ENCODE data around the gene MGRN1. TPM values are rescaled to one million over a fixed set of nuclear protein-coding genes. Genes with fewer than 3 reads are reported as not detected.

MGRN1 gene
- total and polyA plus RNA-seq, 2 experiments from 2014 or later = 29.2 to 30.8 TPM

DNA sequence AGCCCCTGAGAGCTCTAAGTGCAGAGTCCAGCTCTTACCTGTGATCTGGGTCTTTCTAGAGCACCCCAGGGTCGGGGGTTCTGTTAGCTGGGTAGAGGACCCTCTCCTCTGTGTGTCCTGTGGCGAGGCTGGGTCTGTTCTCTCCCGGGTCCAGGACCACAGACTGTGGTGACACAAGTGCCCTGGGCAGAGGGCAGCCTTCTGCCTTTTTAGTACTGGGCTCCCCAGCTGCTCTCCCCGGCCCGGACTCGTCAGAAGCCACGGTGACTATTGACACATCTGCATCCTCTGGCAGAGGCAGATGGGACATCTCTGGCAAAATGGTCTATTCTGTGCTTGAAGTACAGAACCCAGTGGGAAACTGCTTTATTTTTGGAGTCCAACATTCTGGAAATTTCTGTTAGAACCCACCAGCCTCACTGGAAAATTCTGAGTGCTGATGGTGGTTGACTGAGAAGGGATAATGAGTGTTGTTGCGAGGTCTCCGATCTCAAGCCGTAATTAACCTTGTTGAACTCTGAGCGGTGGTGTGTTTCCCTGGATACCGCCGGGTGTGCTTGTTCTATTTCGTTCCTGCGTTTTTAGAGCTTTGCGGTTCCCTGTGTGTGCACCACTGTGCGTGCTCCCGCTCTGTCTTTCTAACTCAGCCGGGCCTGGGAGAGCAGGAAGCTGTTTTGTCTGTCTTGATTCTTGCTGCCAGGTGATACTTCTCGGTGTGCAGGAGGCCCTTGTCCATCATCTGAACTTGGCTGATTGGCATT, 42.8 kb downstream of the MGRN1 start:
- Histone ChIP-seq H3K4me1 (ENCODE audit: insufficient read depth) (no peaks in the 10 kb centered on the region), H3K4me2 (no peak overlapping the region), H3K27ac (no peak overlapping the region), H3K27me3 (no peaks in the 10 kb centered on the region), H3K36me3 (replicated peaks; ENCODE audit: insufficient read depth, low read depth) (no peaks in the 10 kb centered on the region), H3K9me3 (ENCODE audit: low read depth) (no peaks in the 10 kb centered on the region), H3K4me3 (no peak overlapping the region), H4K20me1 (ENCODE audit: insufficient read depth, poor library complexity, severe bottlenecking) (no peaks in the 10 kb centered on the region), H2AFZ (no peak overlapping the region), H3K79me2 (no peaks in the 10 kb centered on the region), H3K9me2 (replicated peaks; ENCODE audit: insufficient read depth) (no peaks in the 10 kb centered on the region)
- WGBS (ENCODE audit: low lambda C conversion rate, missing lambda C conversion rate) = 95% methylated on average over 20 of the region's 20 CpGs
- TF ChIP-seq EZH2 (IDR thresholded peaks at IDR 0.05; ENCODE audit: borderline replicate concordance) (no peak), EZH2phosphoT487 (IDR thresholded peaks at IDR 0.05; ENCODE audit: low read depth, severe bottlenecking, unreplicated experiment) (no peak)
- TF ChIP-seq, protein P1, sequence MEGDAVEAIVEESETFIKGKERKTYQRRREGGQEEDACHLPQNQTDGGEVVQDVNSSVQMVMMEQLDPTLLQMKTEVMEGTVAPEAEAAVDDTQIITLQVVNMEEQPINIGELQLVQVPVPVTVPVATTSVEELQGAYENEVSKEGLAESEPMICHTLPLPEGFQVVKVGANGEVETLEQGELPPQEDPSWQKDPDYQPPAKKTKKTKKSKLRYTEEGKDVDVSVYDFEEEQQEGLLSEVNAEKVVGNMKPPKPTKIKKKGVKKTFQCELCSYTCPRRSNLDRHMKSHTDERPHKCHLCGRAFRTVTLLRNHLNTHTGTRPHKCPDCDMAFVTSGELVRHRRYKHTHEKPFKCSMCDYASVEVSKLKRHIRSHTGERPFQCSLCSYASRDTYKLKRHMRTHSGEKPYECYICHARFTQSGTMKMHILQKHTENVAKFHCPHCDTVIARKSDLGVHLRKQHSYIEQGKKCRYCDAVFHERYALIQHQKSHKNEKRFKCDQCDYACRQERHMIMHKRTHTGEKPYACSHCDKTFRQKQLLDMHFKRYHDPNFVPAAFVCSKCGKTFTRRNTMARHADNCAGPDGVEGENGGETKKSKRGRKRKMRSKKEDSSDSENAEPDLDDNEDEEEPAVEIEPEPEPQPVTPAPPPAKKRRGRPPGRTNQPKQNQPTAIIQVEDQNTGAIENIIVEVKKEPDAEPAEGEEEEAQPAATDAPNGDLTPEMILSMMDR (IDR thresholded peaks at IDR 0.05; ENCODE audit: poor library complexity) = no peak
- DNase-seq (ENCODE audit: low spot score) = no peak

DNA sequence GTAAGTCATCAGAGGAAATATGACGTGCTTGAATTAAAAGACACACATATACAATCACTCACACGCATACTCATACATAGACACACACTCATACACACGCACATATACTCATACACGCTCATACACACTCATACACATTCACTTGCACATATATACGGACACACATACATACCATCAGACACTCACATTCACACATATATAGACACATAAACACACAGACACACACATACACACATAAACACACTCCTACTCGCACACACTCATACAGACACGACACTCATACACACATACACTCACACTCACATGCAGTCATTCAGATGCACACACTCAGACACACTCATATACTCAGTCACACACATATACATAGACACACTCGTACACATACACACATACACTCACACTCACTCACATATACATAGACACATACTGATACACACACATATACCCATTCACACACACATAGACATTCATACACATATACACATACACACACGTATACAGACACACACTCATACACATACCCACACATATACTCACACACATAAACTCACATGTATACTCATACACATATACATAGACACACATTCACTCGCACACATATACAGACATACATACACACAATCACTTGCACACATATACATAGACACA, 43.8 kb downstream of the MGRN1 start:
- Histone ChIP-seq H3K4me1 (ENCODE audit: insufficient read depth) (no peaks in the 10 kb centered on the region), H3K9me3 (ENCODE audit: low read depth) (no peaks in the 10 kb centered on the region), H4K20me1 (ENCODE audit: insufficient read depth, poor library complexity, severe bottlenecking) (no peaks in the 10 kb centered on the region), H3K27ac (no peak overlapping the region), H3K27me3 (no peaks in the 10 kb centered on the region), H3K9me2 (replicated peaks; ENCODE audit: insufficient read depth) (no peaks in the 10 kb centered on the region), H3K4me3 (no peak overlapping the region), H2AFZ (no peak overlapping the region), H3K4me2 (no peak overlapping the region), H3K36me3 (replicated peaks; ENCODE audit: insufficient read depth, low read depth) (no peaks in the 10 kb centered on the region), H3K79me2 (no peaks in the 10 kb centered on the region)
- TF ChIP-seq EZH2phosphoT487 (IDR thresholded peaks at IDR 0.05; ENCODE audit: low read depth, severe bottlenecking, unreplicated experiment) (no peak), EZH2 (IDR thresholded peaks at IDR 0.05; ENCODE audit: borderline replicate concordance) (no peak)
- TF ChIP-seq, protein P1 (IDR thresholded peaks at IDR 0.05; ENCODE audit: poor library complexity) = no peak
- WGBS (ENCODE audit: low lambda C conversion rate, missing lambda C conversion rate) = 97% methylated on average over 10 of the region's 10 CpGs
- DNase-seq (ENCODE audit: low spot score) = no peak

DNA sequence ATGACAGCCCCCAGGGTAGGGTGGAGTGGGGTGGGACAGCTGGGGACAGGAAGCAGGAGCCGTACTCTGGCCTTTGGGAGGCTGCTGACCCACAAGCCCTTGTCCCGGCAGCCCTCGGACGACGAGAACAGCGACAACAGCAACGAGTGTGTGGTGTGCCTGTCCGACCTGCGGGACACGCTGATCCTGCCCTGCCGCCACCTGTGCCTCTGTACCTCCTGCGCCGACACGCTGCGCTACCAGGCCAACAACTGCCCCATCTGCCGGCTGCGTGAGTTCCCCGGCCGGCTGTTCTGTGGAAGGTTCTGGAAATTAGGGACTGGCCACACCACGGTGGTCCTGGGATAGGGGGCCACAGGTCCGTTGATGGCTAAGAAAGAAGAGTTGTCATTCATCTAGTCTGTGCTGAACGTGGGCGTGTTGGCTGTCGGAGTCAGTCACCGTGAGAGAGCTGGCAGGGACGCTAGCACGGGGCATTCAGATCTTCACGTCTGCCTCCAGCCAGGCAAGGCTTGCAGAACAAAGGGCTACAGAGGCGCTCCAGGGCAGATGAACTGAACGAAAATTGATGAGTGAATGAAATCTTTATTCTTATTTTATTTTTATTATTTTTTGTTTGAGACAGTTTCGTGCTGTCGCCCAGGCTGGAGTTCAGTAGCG, 48.9 kb downstream of the MGRN1 start:
- H3K4me1 ChIP-seq (ENCODE audit: insufficient read depth) = no peaks in the 10 kb centered on the region
- TF ChIP-seq EZH2phosphoT487 (IDR thresholded peaks at IDR 0.05; ENCODE audit: low read depth, severe bottlenecking, unreplicated experiment) = no peak
- no peak for TF ChIP-seq EZH2 (IDR thresholded peaks at IDR 0.05; ENCODE audit: borderline replicate concordance)
- TF ChIP-seq, protein P1 (IDR thresholded peaks at IDR 0.05; ENCODE audit: poor library complexity) = no peak
- H3K79me2 ChIP-seq = peaks cover 4% of the 10 kb centered on the region
- no peak overlapping the region for H3K27ac ChIP-seq
- H4K20me1 ChIP-seq (ENCODE audit: insufficient read depth, poor library complexity, severe bottlenecking) = no peaks in the 10 kb centered on the region
- WGBS (ENCODE audit: low lambda C conversion rate, missing lambda C conversion rate) = 97% methylated on average over 33 of the region's 33 CpGs
- H2AFZ ChIP-seq = no peak overlapping the region
- H3K4me3 ChIP-seq = no peak overlapping the region
- no peaks in the 10 kb centered on the region for H3K9me3 ChIP-seq (ENCODE audit: low read depth)
- no peaks in the 10 kb centered on the region for H3K9me2 ChIP-seq (replicated peaks; ENCODE audit: insufficient read depth)
- DNase-seq (ENCODE audit: low spot score) = no peak
- H3K4me2 ChIP-seq = no peak overlapping the region
- no peaks in the 10 kb centered on the region for H3K36me3 ChIP-seq (replicated peaks; ENCODE audit: insufficient read depth, low read depth)
- no peaks in the 10 kb centered on the region for H3K27me3 ChIP-seq

Measured in hepatocyte (in vitro differentiated cells).